ENCODE measurements around the gene ZNF584.

ZNF584 gene

DNA sequence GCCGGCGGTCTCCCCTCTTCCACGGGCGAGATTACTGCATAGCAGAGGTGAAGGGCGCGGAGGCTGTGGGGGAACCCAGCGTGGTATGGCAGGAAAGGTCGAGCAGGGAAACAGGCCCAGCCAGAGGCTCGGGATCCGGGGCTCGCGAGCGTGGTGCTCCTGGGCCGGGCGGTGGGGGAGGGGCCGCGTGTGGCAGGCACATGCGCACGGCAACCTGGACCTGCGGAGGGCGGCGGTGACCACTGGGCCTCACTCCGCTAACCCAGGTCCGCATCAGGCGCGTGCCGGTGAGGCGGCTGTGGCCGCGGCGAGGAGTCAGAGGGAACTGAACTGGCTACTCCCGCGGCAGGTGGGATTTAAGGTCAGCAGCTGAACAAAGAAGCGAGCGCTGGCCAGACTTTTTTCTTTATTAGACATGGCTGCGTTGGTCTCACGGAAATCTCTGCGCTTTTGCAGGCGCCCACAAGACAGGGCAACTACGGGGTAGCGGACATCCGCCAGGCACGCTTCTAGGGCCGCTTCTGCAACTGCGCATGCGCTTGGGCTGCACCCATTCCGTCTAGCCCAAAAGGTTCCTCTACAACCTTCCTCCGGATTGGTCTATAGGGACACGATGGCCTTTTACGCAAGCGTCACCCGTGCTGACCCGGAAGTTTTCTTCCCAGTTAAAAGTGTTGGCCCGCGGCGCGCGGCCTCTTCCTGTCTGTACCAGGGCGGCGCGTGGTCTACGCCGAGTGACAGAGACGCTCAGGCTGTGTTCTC, 21.7 kb upstream of the ZNF584 start, which contains the start of gene RPS5:
Gene RPS5 (plus strand): TSS at position 694 of the 762 bp plus-strand sequence. CDS start 869 bp downstream, outside the sequence.
- Histone ChIP-seq H3K27me3 (ENCODE audit: insufficient read depth, poor library complexity, severe bottlenecking) (no peaks in the 10 kb centered on the region), H3K27ac (replicated peaks) (peak within 1 kb of the TSS; percentile 98), H3K4me3 (replicated peaks; ENCODE audit: insufficient read depth, low read length) (peak within 1 kb of the TSS; percentile 81)
- peak; percentile 99 for DNase-seq (ENCODE audit: low read depth in 1 of 2, low spot score in 1 of 2)
- TF ChIP-seq, protein P1, sequence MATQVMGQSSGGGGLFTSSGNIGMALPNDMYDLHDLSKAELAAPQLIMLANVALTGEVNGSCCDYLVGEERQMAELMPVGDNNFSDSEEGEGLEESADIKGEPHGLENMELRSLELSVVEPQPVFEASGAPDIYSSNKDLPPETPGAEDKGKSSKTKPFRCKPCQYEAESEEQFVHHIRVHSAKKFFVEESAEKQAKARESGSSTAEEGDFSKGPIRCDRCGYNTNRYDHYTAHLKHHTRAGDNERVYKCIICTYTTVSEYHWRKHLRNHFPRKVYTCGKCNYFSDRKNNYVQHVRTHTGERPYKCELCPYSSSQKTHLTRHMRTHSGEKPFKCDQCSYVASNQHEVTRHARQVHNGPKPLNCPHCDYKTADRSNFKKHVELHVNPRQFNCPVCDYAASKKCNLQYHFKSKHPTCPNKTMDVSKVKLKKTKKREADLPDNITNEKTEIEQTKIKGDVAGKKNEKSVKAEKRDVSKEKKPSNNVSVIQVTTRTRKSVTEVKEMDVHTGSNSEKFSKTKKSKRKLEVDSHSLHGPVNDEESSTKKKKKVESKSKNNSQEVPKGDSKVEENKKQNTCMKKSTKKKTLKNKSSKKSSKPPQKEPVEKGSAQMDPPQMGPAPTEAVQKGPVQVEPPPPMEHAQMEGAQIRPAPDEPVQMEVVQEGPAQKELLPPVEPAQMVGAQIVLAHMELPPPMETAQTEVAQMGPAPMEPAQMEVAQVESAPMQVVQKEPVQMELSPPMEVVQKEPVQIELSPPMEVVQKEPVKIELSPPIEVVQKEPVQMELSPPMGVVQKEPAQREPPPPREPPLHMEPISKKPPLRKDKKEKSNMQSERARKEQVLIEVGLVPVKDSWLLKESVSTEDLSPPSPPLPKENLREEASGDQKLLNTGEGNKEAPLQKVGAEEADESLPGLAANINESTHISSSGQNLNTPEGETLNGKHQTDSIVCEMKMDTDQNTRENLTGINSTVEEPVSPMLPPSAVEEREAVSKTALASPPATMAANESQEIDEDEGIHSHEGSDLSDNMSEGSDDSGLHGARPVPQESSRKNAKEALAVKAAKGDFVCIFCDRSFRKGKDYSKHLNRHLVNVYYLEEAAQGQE (IDR thresholded peaks at IDR 0.05; ENCODE audit: insufficient replicate concordance, low read depth), result peak; percentile 73
- TF ChIP-seq SPI1 (IDR thresholded peaks at IDR 0.05; ENCODE audit: borderline replicate concordance, low read depth) (no peak), GABPA (IDR thresholded peaks at IDR 0.05; ENCODE audit: low read depth) (peak; percentile 88), POLR2AphosphoS5 (IDR thresholded peaks at IDR 0.05; ENCODE audit: low read depth) (peak; percentile 95)
- TF ChIP-seq, protein P2, sequence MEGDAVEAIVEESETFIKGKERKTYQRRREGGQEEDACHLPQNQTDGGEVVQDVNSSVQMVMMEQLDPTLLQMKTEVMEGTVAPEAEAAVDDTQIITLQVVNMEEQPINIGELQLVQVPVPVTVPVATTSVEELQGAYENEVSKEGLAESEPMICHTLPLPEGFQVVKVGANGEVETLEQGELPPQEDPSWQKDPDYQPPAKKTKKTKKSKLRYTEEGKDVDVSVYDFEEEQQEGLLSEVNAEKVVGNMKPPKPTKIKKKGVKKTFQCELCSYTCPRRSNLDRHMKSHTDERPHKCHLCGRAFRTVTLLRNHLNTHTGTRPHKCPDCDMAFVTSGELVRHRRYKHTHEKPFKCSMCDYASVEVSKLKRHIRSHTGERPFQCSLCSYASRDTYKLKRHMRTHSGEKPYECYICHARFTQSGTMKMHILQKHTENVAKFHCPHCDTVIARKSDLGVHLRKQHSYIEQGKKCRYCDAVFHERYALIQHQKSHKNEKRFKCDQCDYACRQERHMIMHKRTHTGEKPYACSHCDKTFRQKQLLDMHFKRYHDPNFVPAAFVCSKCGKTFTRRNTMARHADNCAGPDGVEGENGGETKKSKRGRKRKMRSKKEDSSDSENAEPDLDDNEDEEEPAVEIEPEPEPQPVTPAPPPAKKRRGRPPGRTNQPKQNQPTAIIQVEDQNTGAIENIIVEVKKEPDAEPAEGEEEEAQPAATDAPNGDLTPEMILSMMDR (IDR thresholded peaks at IDR 0.05; ENCODE audit: insufficient read depth, low read length), result no peak

DNA sequence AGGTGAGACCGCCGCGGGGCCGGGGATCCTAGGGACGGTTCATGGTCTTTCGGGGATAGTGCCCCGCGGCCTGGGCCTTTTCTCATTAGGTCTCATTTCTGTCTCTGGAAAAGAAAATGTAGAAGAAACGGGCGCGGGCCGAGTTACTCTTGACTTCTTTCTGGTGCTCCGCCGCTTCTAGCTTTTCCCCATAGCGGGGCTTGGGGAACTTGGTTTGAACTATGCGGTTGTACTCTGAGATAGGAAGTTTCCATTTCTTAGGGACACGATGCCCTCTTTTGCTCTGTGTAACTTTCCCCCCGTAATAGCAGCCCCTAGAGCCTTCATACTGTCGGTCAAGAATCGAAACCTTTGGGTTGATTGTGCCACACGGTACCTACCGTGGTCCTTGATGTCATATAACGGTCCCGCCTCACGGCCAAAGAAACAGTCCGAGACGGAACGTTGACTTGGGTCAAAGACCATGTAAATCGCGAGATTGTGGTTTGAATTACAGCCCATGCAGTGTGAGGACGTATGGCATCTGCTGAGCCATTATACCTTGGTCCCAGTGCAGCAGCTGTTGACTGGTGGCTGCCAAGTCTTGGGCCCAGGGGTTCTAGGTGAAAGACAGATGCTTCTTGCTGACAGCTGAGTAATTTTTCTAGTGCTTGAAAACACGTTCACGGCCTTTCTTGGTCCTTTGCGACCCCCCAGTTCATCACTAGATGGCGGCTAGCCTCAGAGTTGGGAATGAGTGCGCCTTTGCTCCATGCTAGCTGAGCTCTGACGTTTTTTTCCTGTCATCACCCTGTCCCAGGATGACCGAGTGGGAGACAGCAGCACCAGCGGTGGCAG, 20.9 kb upstream of the ZNF584 start:
- TF ChIP-seq, protein P1 (IDR thresholded peaks at IDR 0.05; ENCODE audit: insufficient replicate concordance, low read depth), result no peak
- TF ChIP-seq POLR2AphosphoS5 (IDR thresholded peaks at IDR 0.05; ENCODE audit: low read depth) (no peak), GABPA (IDR thresholded peaks at IDR 0.05; ENCODE audit: low read depth) (no peak), SPI1 (IDR thresholded peaks at IDR 0.05; ENCODE audit: borderline replicate concordance, low read depth) (no peak)
- TF ChIP-seq, protein P2 (IDR thresholded peaks at IDR 0.05; ENCODE audit: insufficient read depth, low read length), result no peak
- no peak for DNase-seq (ENCODE audit: low read depth in 1 of 2, low spot score in 1 of 2)
- peak overlapping the region; percentile 98 for H3K27ac ChIP-seq (replicated peaks)
- H3K4me3 ChIP-seq (replicated peaks; ENCODE audit: insufficient read depth, low read length), result peak overlapping the region; percentile 81
- no peaks in the 10 kb centered on the region for H3K27me3 ChIP-seq (ENCODE audit: insufficient read depth, poor library complexity, severe bottlenecking)

DNA sequence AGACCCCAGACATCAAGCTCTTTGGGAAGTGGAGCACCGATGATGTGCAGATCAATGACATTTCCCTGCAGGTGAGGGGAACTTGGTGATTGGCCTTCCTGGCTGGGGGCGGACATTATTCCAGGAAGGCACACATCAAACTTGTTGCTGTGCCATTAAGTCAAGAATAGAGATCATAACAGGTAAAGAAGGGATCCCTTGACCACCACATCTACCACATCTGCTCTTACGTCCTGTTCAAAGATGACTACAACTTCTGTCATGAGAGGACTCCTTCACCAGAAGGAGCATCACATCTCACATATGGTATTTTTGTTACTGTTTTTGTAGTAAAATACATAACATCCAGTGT, 20.3 kb upstream of the ZNF584 start:
- Histone ChIP-seq H3K4me3 (replicated peaks; ENCODE audit: insufficient read depth, low read length) (peak overlapping the region; percentile 81), H3K27me3 (ENCODE audit: insufficient read depth, poor library complexity, severe bottlenecking) (no peaks in the 10 kb centered on the region), H3K27ac (replicated peaks) (peak overlapping the region; percentile 98; the same call in 1 of the 2 replicates)
- TF ChIP-seq GABPA (IDR thresholded peaks at IDR 0.05; ENCODE audit: low read depth), result no peak
- TF ChIP-seq SPI1 (IDR thresholded peaks at IDR 0.05; ENCODE audit: borderline replicate concordance, low read depth), result no peak
- TF ChIP-seq, protein P2 (IDR thresholded peaks at IDR 0.05; ENCODE audit: insufficient read depth, low read length), result no peak
- TF ChIP-seq POLR2AphosphoS5 (IDR thresholded peaks at IDR 0.05; ENCODE audit: low read depth), result no peak
- TF ChIP-seq, protein P1 (IDR thresholded peaks at IDR 0.05; ENCODE audit: insufficient replicate concordance, low read depth), result no peak
- DNase-seq (ENCODE audit: low read depth in 1 of 2, low spot score in 1 of 2), result no peak
